Astrocyte of the spinal cord (primary cell): ENCODE results near the gene OCRL.

ENCODE experiments used
- DNase-seq: peaks from one replicate; pipeline ENCODE4 v3.0.0; 2011; ENCODE audit warnings: low read depth, low spot score
- H3K4me3 ChIP-seq: 2 replicates; pipeline ENCODE4 v1.5.1; 2011; ENCODE audit warnings: low read depth, mild to moderate bottlenecking, low read length, moderate library complexity
- in situ Hi-C: cut with HindIII; loops from 2 replicates; pipeline ENCODE4 v1.10.0; 2017; ENCODE audit warnings: low sequenced_read_pairs
- TF ChIP-seq, protein P1 (sequence below): IDR thresholded peaks from 2 replicates; pipeline ENCODE4 v1.5.1; 2012; ENCODE audit warnings: low read depth, mild to moderate bottlenecking, low read length, inconsistent platforms

The OCRL gene

DNA sequence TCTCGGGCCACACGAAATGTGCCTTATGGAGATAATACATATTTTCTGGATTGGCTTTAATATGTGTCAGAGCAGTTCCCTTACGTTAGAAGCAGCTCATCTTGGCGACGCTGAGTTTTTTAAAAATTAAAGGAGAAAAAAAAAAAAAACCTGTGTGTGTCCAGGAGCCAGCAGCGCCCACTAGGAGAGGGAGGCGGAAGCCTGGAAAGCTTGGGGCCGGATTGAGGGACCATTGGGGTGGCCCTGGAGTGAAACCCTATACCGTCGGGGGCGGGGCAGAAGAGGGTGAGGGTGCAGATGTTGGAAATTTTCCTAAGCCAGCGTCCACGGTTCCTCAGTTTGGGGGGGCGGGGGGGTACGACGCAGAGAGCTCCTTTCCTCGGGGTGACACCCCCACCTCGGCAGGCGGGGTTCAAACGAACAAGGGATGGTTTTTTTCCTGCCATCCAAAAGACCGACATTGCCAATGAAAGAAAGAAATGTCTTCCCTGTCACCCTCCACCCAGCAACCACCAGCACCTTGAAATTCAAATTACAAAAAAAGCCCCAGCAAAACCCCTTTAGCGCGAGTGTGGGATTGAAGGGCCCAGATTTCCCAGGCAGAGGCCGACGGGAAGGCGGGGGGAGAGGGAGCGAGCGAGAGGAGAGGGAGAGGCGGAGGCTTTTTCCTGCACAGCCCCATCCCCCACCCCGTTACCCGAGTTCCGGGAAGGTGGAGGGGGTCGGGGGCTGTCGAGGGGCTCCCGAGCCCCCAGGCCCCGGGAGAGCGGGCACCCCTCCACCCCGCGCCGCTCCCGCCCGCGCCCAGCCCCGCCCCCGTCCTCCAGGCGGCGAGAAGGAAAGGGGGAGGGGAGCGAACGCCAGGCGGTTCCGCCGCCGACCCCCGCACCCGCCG is 17.6 kb upstream of the OCRL start:
- DNase-seq = peak; percentile 54
- TF ChIP-seq, protein P1, sequence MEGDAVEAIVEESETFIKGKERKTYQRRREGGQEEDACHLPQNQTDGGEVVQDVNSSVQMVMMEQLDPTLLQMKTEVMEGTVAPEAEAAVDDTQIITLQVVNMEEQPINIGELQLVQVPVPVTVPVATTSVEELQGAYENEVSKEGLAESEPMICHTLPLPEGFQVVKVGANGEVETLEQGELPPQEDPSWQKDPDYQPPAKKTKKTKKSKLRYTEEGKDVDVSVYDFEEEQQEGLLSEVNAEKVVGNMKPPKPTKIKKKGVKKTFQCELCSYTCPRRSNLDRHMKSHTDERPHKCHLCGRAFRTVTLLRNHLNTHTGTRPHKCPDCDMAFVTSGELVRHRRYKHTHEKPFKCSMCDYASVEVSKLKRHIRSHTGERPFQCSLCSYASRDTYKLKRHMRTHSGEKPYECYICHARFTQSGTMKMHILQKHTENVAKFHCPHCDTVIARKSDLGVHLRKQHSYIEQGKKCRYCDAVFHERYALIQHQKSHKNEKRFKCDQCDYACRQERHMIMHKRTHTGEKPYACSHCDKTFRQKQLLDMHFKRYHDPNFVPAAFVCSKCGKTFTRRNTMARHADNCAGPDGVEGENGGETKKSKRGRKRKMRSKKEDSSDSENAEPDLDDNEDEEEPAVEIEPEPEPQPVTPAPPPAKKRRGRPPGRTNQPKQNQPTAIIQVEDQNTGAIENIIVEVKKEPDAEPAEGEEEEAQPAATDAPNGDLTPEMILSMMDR = peak; percentile 29
- in situ Hi-C loops = no loop called here
- peak overlapping the region; percentile 78 for H3K4me3 ChIP-seq

DNA sequence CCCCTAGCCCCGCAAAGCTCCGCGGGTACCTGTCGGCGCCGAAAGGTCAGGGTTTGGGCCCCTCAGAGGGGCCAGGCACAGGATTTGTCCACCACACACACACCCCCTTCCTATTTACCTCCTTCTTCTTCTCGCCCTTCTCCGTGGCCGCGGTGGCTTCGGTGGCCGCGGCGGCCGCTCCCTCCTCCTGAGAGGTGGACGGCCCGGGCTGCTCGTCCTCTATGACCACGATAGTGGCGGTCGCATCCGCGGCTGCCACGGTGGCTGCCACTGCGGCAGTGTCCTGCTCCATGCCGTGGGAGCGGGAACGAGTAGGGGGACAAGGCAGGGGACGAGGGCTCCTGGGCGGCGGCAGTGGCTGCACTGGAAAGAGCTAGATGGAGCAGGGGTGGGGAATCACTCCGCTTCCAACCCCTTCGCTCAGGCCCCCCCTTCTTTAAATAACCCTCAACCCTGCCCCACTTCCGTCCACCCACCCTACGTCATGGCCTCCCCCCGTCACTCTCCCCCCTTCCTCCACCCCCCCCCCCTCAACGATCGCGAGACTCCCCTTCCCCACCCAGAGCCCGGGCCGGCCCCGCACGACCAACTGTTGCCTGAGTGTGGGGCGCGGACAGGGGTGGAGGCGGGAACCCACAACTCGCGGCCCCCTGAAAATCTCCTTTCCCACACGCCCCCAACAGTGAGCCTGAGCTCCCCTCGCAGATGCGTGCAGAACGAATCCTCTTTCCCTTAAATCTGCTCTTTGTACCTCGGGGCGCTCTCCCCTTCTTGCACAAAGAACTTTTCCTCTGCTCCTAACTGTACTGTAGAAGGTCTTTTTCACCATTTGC is 16.8 kb upstream of the OCRL start, which contains the start of gene SMARCA1:
TSS of gene SMARCA1 (minus strand) at position 412 of the 833 bp plus-strand sequence. CDS start at position 292, 120 bp downstream.
- peak within 1 kb of the TSS; percentile 78 for H3K4me3 ChIP-seq
- in situ Hi-C loops = no loop called here
- TF ChIP-seq, protein P1 = no peak
- peak; percentile 59 for DNase-seq

DNA sequence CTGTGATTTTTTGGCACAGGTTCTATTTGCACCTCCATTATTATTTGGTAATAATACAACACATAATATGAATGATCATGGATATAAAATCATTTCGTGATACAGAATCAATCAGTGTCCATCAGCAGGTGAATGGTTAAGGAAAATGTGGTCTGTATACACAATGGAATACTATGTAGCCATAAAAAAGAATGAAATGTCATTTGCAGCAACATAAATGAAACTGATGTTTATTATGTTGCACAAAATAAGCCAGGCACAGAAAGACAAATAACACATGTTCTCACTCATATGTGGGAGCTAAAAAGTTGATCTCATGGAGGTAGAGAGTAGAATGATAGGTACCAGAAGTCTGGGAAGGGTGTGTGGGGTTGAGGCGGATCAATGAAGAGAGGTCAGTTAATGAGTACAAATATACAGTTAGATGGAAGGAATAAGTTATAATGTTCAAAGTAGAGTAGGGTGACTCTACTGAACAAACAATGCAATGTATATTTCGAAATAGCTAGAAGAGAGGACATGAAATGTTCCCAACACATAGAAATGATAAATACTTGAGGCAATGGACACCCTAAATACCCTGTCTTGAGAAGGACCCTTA is 15.7 kb upstream of the OCRL start:
- DNase-seq = no peak
- in situ Hi-C loops = no loop called here
- no peak overlapping the region for H3K4me3 ChIP-seq
- TF ChIP-seq, protein P1 = no peak

DNA sequence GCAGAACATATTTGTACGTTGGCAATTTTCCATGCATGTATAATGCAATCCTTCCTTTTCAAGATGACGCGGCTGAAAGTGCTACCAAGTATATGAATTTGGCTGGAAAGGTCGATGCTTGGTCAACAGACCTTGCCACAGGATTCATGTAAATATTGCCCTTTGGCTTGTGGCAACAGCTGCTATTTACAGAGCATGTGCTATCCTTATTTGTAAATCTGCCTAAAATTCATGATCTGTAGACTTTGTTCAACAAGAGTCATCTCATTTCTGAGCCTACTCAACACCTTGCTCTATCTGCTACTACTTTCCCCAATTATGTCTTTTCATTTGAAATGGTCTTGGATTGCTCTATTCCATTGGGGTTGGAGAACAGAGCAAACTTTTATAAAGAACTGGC is 14.9 kb upstream of the OCRL start:
- DNase-seq = no peak
- no peak overlapping the region for H3K4me3 ChIP-seq
- TF ChIP-seq, protein P1 = no peak
- in situ Hi-C loops = no loop called here

DNA sequence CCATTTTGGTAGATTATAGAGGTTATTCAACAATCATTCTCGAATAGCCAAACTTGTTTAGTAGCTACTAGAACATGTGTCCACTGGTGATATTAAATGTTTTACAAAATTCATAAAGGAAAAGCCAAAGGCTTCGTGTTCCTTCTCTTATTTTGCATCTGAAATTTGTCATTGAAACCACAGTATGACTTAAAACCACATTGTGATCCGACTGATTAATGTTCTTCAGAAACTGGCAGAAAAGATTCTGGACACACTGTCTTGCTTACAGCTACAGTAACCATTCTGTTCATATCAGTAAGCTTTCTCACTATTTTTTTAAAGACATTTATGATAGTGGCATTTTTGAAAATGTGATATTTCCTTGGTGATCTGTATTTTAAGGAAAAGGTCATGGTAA is 14.2 kb upstream of the OCRL start:
- H3K4me3 ChIP-seq = no peak overlapping the region
- no peak for DNase-seq
- in situ Hi-C loops = no loop called here
- TF ChIP-seq, protein P1 = no peak

DNA sequence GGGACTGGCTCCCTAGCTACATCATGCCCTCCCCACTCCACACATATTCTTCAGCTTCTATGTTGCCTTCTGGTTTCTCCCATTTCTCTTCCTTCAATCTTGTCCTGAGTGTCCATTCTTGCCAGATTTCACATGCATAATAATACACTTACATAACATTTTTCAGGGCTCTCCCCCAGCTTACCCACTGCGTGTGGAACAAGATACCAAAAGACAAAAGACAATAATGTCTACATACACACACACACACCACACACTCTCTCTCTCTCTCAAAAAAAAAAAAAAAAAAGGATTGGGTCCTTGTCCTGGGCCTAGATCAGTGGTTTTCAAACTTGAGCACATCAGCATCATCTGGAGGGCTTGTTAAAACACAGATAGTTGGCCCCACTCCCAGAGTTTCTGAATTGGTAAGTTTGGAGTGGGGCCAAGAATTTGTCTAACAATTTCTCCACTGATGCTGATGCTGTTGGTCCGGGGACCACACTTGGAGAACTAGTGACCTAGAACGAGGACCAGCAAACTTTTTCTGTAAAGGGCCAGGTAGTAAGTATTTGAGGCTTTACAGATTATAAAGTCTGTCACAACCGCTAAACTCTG is 10.3 kb upstream of the OCRL start:
- H3K4me3 ChIP-seq = no peak overlapping the region
- peak; percentile 52 for DNase-seq
- TF ChIP-seq, protein P1 = no peak
- in situ Hi-C loops = no loop called here
